ENCODE measurements around the gene ULBP2.

ULBP2 gene

GRCh38 chr6:149915970-149916865 lies 25.6 kb upstream of the ULBP2 start:
- Histone ChIP-seq H2AK5ac (ENCODE audit: low read length, severe bottlenecking) (no peak overlapping the region), H3K9ac (ENCODE audit: low read length) (no peak overlapping the region), H3K18ac (ENCODE audit: low read depth in 1 of 2, low read length in 2 of 2) (no peak overlapping the region), H3K4me2 (ENCODE audit: low read length, poor library complexity, severe bottlenecking) (no peak overlapping the region), H3K27me3 (ENCODE audit: control insufficient read depth in 1 of 2, insufficient read depth in 1 of 2, low read length in 2 of 2) (peaks cover 0 to 52% of the 10 kb centered on the region in 2 experiments), H2BK15ac (ENCODE audit: low read depth, poor library complexity, severe bottlenecking) (no peak overlapping the region), H3K4me1 (ENCODE audit: control insufficient read depth, insufficient read depth, low read depth, low read length) (no peaks in the 10 kb centered on the region), H2BK12ac (ENCODE audit: low read length in 2 of 2) (no peak overlapping the region), H3K23ac (ENCODE audit: low read length in 2 of 2) (no peak overlapping the region), H4K8ac (ENCODE audit: low read length) (no peak overlapping the region), H3K36me3 (ENCODE audit: control insufficient read depth in 1 of 2, insufficient read depth in 2 of 2, low read depth in 1 of 2, low read length in 2 of 2) (peaks cover 0 to 4% of the 10 kb centered on the region in 2 experiments), H4K91ac (ENCODE audit: low read length) (no peak overlapping the region), H3K4me3 (ENCODE audit: insufficient read depth in 1 of 2, low read depth in 1 of 2, low read length in 2 of 2) (no peak overlapping the region), H2BK120ac (ENCODE audit: low read depth, low read length) (no peak overlapping the region), H2BK5ac (ENCODE audit: low read depth, low read length, poor library complexity, severe bottlenecking) (no peak overlapping the region), H3K9me3 (ENCODE audit: control insufficient read depth, low read length) (no peaks in the 10 kb centered on the region), H3K14ac (ENCODE audit: low read length in 2 of 2) (no peak overlapping the region), H2AFZ (ENCODE audit: low read depth, low read length) (no peak overlapping the region), H3K79me1 (replicated peaks; ENCODE audit: low read length, poor library complexity, severe bottlenecking) (no peaks in the 10 kb centered on the region), H3K27ac (ENCODE audit: low read length, poor library complexity, severe bottlenecking) (no peak overlapping the region), H3K4ac (ENCODE audit: low read depth in 1 of 2, low read length in 2 of 2) (no peak overlapping the region)
- 77% methylated on average over 10 of the region's 10 CpGs for WGBS
- DNase-seq: no peak

GRCh38 chr6:149917679-149918078 lies 24.1 kb upstream of the ULBP2 start:
- 69% methylated on average over 2 of the region's 2 CpGs for WGBS
- Histone ChIP-seq H2AFZ (ENCODE audit: low read depth, low read length) (no peak overlapping the region), H3K9ac (ENCODE audit: low read length) (no peak overlapping the region), H3K4me1 (ENCODE audit: control insufficient read depth, insufficient read depth, low read depth, low read length) (peaks cover 5% of the 10 kb centered on the region), H3K9me3 (ENCODE audit: control insufficient read depth, low read length) (no peaks in the 10 kb centered on the region), H3K27ac (ENCODE audit: low read length, poor library complexity, severe bottlenecking) (no peak overlapping the region), H3K4ac (ENCODE audit: low read depth in 1 of 2, low read length in 2 of 2) (no peak overlapping the region), H3K36me3 (ENCODE audit: control insufficient read depth in 1 of 2, insufficient read depth in 2 of 2, low read depth in 1 of 2, low read length in 2 of 2) (peaks cover 0 to 4% of the 10 kb centered on the region in 2 experiments), H2BK15ac (ENCODE audit: low read depth, poor library complexity, severe bottlenecking) (no peak overlapping the region), H2BK12ac (ENCODE audit: low read length in 2 of 2) (peak overlapping the region in 1 of 2 experiments; percentile 35), H3K4me2 (ENCODE audit: low read length, poor library complexity, severe bottlenecking) (no peak overlapping the region), H3K14ac (ENCODE audit: low read length in 2 of 2) (no peak overlapping the region), H4K91ac (ENCODE audit: low read length) (no peak overlapping the region), H3K27me3 (ENCODE audit: control insufficient read depth in 1 of 2, insufficient read depth in 1 of 2, low read length in 2 of 2) (peaks cover 0 to 59% of the 10 kb centered on the region in 2 experiments), H4K8ac (ENCODE audit: low read length) (no peak overlapping the region), H2AK5ac (ENCODE audit: low read length, severe bottlenecking) (no peak overlapping the region), H3K79me1 (replicated peaks; ENCODE audit: low read length, poor library complexity, severe bottlenecking) (no peaks in the 10 kb centered on the region), H2BK5ac (ENCODE audit: low read depth, low read length, poor library complexity, severe bottlenecking) (no peak overlapping the region), H2BK120ac (ENCODE audit: low read depth, low read length) (no peak overlapping the region), H3K4me3 (ENCODE audit: insufficient read depth in 1 of 2, low read depth in 1 of 2, low read length in 2 of 2) (no peak overlapping the region), H3K18ac (ENCODE audit: low read depth in 1 of 2, low read length in 2 of 2) (no peak overlapping the region), H3K23ac (ENCODE audit: low read length in 2 of 2) (no peak overlapping the region)
- no peak for DNase-seq

- Histone ChIP-seq H2BK5ac (ENCODE audit: low read depth, low read length, poor library complexity, severe bottlenecking) (no peak overlapping the region), H3K79me1 (replicated peaks; ENCODE audit: low read length, poor library complexity, severe bottlenecking) (no peaks in the 10 kb centered on the region), H4K8ac (ENCODE audit: low read length) (no peak overlapping the region)
Observed at GRCh38 chr6:149918151-149918905, 23.5 kb upstream of the ULBP2 start.

More at GRCh38 chr6:149918151-149918905, 23.5 kb upstream of the ULBP2 start:
- no peak overlapping the region for H2BK120ac ChIP-seq (ENCODE audit: low read depth, low read length)
- H2AK5ac ChIP-seq (ENCODE audit: low read length, severe bottlenecking): no peak overlapping the region
- peaks cover 9% of the 10 kb centered on the region for H3K4me1 ChIP-seq (ENCODE audit: control insufficient read depth, insufficient read depth, low read depth, low read length)
- H2AFZ ChIP-seq (ENCODE audit: low read depth, low read length): no peak overlapping the region
- H3K4me2 ChIP-seq (ENCODE audit: low read length, poor library complexity, severe bottlenecking): no peak overlapping the region
- H4K91ac ChIP-seq (ENCODE audit: low read length): no peak overlapping the region
- no peak overlapping the region for H3K23ac ChIP-seq (ENCODE audit: low read length in 2 of 2)
- 62% methylated on average over 6 of the region's 6 CpGs for WGBS
- H3K4ac ChIP-seq (ENCODE audit: low read depth in 1 of 2, low read length in 2 of 2): no peak overlapping the region
- H3K36me3 ChIP-seq (ENCODE audit: control insufficient read depth in 1 of 2, insufficient read depth in 2 of 2, low read depth in 1 of 2, low read length in 2 of 2): peaks cover 0 to 4% of the 10 kb centered on the region in 2 experiments
- no peak overlapping the region for H2BK15ac ChIP-seq (ENCODE audit: low read depth, poor library complexity, severe bottlenecking)
- H3K18ac ChIP-seq (ENCODE audit: low read depth in 1 of 2, low read length in 2 of 2): no peak overlapping the region
- peaks cover 0 to 52% of the 10 kb centered on the region in 2 experiments for H3K27me3 ChIP-seq (ENCODE audit: control insufficient read depth in 1 of 2, insufficient read depth in 1 of 2, low read length in 2 of 2)
- H3K4me3 ChIP-seq (ENCODE audit: insufficient read depth in 1 of 2, low read depth in 1 of 2, low read length in 2 of 2): no peak overlapping the region
- H3K9ac ChIP-seq (ENCODE audit: low read length): no peak overlapping the region
- H3K14ac ChIP-seq (ENCODE audit: low read length in 2 of 2): no peak overlapping the region
- H3K9me3 ChIP-seq (ENCODE audit: control insufficient read depth, low read length): no peaks in the 10 kb centered on the region
- no peak overlapping the region for H2BK12ac ChIP-seq (ENCODE audit: low read length in 2 of 2)
- DNase-seq: no peak
- H3K27ac ChIP-seq (ENCODE audit: low read length, poor library complexity, severe bottlenecking): no peak overlapping the region

Data from mesenchymal stem cell (in vitro differentiated cells and primary cell).